Measurements from ENCODE around the gene U2AF1.
"Not testable (repeated sequence)": the region's sequence is repeated elsewhere in the genome, so short reads cannot be mapped to it uniquely, and the experiment has no call there.

The U2AF1 gene

DNA sequence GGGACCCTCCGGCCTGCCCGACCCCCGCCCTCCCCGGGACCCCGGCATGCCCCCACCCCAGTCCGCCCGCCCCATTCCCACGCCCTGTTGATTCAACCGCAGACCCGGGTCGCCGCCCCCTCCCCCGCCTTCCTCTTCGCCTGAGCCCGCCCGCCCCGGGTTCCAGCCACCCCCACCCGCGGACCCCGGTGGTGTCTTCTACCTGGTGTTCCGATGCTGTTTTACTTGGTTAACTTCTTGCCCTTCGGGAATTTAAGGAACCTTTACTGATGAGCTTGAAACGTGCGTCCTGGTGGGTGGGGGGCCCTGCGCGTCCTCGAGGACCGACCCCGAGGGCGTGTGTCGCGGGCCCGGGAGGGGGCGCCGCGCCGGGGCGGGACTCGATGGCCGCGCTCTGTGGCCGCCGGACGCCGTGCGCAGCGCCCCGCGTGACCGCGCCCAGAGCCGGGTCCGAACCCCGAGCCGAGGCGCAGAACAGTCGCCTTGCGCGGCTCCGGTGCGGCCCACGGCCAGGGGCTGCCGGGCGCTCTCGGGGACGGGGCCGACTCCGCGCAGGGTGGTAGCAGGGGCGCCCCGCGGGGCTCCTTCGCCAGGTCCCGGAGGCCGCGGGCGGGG is 31.2 kb downstream of the U2AF1 start:
- not testable (repeated sequence) for DNase-seq

DNA sequence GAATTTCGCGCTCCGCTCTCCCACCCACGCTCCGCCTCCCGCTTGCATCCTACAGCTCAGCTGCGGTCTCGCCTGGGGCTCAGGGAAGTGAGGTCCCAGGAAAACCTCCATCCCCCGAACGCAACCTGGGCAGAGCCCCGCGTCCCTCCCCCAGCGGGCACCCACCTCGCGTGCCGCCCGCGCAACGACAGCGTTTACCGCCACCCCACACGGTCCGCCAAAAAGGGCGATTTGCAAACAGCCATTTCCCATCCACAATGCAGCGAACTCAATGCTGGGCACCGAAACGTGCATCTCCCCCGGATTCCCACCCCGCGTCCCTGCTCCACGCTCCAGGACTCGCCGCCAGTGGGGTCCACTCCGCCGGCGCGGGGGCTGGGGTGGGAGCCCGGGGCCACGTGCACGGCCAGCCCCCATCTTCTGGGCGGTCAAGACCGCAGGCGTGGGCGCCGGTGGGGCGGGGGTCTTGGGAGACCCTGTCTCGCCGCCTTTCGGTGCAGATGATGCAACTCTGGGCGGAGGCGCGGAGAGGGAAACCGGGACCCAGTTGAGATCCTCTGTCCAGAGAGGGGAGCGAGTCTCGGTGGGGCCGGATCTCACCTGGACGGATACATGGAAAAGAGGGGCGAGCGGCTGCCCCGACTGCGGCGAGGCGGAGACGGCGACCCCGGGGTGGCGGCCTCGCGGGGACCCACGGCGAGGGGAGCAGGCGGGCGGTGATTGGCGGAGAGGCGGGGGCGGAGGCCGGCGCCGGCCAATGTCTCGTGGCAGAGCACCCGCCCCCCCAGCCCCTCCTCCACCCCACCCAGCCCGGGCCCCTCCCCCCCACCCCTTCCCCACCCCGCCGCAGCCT is 32.0 kb downstream of the U2AF1 start, which contains the start of gene CBS:
CBS (minus strand) TSS at position 666 of the 853 bp plus-strand sequence. CDS start 3,642 bp downstream, outside the sequence.
- not testable (repeated sequence) for DNase-seq

DNA sequence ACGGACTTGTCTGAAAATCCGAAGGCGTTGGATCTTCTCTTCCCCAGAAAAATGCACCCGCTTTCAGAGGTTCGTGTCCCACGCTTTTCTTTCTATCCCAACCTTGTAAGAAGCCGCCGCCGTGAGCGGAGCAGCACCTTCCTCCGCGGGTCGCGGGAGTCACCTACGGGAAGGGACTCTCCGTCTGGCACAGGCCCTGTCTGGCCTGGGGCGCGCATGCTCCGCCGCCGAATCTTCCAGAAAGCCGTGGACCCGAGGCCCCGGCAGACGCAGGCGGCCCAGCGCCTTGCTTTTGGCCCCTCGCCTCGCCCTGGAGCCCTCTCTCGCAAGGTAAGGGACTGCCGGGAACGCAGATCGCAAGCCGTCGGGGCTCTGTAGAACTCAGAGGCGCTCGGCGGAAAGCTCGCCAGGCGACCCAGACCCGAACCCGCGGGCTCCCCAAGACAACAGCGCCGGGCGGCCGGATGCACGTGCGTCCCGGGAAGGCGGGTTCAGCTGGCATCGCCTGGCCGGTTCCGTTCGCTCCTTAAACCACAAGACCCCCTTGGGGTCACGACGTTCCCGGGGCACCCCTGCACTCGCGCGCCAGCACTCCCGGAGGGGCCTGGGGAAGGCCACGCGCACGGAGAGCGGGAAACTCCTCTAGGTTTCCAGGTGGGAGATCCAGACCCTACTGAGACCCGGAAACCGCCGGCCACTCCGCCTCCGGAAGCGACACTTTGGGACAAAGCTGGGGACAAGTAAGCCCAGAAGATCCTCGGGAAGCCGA is 32.8 kb downstream of the U2AF1 start:
- not testable (repeated sequence) for DNase-seq

DNA sequence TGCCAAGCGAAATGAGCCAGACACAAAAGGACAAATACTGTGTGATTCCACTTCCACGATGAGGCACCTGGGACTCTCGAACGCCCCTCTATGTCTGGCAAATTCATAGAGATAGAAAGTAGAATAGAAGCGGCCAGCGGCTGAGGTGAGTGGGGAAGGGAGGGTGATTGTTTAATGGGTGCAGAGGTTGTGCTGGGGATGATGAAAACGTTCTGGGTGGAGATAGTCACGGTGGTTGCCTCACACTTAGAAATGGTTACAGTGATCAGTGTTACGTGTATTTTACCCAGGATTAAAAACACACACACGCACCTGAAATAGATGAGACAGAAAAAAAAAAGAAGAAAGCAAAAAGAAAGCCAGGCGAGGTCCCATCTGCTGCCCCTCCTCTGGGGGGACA is 34.6 kb downstream of the U2AF1 start:
- not testable (repeated sequence) for DNase-seq

DNA sequence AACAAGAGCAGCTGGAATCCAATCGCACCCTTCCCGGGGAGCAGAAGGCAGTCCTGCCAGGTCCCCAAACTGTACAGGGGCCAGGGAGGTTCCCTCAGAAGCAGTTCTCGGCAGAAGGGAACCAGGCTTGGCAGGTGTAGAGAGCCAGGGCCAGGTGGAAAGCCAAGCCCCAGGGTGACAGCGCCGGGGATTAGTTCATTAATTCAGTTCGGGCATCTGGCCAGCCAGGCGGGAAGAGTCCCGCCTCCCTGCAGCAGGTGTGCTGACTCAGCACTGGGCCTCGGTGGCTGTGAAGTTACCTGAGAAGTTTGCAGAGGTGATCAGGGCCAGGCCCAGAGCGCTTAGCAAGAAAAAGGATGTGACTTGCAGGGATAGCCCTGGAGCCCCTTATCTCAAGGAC is 37.7 kb downstream of the U2AF1 start:
- DNase-seq, result not testable (repeated sequence)

DNA sequence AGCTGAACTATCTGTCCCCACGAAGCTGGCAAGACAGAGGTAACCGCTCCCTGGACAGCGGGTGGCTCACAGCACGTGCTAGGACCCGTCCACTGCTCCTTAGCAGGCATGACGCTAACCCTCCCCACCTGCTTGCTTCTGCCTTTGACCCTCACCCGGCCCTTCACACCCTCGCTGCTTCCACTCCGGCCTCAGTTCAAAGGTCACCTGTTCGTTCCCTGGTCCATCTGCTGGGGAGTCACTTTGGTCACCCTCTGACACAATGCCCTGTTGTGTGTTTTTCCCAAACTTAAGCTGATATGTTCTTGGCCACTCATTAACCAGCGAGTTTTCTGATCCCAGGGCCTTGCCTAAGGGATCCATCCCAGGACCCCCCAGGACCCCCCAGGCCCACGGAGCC is 39.3 kb downstream of the U2AF1 start:
- not testable (repeated sequence) for DNase-seq

DNA sequence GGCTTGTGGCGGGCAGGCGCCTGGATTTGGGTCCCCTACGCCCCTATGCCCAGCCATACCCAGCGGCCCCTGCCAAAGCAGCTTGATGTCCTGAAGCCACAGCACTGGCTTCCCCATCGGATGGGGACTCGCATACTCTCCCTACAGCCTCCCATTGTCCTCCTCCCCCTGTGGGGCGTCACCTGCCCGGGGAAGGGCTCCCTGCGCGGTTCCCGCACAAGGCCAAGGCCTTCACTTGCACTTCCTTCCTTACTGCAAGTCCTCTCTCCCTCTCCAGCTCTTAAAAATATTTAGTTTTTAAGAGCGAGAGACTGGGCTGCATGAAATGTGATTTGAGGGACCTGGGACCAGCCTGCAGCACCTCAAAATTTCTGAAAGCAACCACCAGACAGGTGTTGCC is 40.7 kb downstream of the U2AF1 start:
- DNase-seq, result not testable (repeated sequence)

DNA sequence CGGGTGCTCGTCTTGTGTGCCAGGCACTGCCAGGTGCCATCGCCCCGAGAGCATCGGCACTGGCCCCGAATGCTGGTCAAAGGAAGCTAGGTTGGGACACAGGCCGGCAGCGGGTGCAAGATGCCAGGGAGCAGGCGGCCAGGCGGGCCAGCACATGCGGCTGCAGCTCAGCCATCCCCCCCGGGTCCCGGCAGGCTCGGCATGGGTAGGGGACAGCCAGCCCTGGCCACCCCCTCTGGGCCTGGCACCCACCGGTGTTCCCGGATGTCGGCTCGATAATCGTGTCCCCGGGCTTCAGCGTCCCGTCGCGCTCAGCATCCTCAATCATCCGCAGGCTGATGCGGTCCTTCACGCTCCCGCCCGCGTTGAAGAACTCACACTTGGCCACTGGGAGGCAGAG is 41.4 kb downstream of the U2AF1 start:
- not testable (repeated sequence) for DNase-seq

DNA sequence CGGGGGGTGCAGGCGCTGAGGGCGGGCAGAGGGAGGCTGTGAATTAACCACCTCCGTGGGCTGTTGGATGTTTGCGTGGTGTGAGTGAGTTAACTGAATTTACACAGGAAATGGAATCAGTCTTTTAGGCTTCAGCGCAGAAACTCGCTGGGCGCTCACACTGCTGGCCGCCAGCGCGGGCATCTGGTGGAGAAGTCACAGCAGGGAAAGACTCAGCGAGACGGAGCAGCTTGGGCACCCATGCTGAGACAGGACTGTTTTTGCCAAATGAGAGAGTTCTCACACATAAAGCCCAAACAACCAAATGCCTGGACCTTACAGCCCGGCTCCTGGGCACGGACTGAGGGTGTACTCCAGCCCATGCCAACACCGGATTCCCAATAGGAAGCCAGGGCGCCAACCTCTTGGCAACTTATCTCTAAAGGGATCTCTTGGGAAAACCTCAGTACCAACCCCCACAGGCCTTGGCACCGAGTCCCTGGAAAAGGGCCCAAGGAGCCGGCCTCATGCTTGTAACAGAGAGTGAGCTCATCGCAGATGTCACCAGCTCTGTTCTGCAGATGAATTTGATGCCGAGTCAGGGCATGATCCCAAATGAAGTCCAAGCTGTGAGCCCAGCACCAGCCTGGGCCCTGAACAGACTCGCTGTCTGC is 43.0 kb downstream of the U2AF1 start:
- not testable (repeated sequence) for DNase-seq

DNA sequence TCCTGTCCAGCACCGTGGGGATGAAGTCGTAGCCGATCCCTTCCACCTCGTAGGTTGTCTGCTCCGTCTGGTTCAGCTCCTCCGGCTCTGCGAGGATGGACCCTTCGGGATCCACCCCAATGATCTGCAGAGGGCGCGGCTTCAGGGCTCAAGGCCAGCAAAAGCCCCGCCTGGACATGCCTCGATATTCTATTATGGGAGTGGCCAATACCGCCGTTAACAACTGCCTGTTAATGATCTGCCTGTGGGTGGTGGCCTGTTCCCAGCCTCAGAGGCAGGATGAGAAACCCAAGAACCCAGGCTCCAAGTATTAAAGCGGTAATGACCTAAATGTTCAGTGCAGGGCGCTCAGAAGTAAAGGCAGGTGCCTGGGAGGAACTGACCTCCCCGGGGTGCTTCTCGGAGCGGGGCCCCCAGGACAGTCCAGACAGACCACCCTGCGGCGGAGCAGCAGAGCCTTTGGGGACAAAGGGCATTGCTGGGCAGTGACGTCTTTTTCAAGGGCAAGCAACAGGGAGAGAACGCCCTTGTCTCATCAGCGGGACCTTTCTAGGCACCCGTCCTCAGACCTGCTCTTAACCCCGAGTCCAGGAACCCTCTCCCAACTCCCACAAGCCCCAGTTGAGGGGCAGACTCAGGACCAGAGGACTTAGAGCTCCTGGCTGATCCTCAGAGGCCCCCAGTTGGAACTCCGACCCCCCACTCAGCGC is 44.3 kb downstream of the U2AF1 start:
- DNase-seq, result not testable (repeated sequence)

DNA sequence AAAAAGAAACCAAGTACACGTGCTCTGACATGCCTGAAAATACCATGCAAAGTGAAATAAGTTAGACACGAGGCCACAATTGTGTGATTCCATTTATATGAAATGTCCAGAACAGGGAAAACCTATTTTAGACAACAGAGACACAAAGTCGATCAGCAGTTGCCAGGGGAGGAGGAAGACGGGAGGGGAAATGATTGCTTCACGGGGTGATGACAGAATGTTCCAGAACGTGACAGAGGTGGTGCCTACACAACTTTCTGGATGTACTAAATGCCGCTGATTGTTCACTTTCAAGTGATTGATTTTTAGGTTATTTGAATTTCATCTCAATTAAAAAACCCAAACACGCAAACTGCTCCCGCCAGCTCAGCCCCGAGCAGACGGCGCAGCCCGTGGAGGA is 54.3 kb downstream of the U2AF1 start:
- not testable (repeated sequence) for DNase-seq

DNA sequence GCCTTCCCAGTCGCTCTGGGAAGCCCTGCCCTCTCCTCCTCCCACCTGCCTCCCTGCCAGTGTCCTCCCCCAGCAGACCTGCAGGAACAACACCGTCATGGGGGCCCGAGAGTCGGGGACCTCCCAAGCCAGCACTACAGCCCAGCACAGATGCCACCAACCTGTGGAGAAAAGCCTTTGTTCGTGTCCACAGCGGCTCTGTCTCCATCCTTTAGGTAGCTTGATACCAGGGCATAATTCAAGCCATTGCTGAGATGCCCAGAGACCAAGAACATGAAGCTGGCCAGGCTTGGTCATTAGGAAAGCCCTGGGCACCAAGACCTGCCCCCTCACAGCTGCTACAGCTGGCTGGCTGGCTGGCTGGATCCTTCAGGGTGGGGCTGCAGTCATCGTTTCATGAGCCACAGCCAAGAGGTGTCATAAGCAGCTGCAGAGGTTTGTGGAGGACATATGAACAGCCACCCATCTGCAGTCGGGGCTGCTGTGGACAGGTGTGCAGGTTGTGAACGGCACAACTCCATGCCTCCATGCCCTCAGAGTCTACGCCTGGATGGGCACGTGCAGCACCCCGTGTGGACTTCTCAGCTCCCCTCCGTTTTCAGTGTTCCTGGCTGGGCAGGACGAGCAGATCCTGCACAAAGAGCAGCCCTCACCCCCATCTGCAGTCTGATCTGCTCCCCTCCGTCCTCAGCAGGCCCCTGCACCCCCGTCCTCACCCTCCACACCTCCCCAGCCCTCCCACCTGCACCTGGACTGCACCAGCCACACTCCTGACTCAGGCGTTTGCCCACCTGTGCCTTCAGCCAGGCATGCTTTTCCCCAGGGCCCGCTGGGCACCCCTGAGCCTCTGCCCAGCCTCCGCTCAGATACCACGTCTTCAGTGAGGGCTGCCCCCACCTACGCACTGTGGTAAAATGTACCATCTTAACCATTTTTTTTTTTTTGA is 61.2 kb downstream of the U2AF1 start:
- DNase-seq, result not testable (repeated sequence)

DNA sequence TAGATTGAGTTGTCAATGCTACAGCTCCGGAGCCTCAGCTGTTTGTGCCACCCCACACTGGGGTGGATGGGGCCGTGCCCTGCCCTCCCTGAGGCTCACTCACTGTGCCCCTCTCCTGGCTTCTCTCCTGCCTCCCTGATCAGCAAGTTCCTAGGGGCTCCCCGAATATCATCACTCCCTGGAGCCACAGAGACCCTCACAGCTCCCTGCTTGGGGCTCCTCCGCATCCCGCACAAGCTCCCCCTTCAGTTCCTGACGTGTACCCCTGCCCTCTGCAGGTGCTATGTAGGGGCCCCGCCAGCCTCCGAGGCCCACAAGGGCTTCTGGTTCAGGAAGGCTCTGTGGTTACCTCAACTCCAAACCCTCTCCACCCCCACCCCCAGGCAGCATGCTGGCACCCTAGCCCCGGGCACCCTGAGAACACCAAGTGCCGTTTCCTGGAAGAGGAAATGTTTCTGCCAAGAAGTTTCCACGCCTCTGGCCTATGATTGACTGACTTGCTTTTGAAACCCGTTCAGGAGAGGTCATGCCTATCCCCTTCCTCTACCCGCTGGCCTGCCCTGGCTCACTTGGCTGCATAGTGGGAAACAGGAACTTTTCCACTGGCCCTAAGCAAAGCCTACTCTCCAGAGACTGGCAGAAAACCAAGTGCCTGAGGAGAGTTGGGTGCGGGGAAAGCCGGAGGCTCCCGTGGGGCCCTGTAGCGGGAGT is 62.0 kb downstream of the U2AF1 start:
- DNase-seq, result not testable (repeated sequence)

DNA sequence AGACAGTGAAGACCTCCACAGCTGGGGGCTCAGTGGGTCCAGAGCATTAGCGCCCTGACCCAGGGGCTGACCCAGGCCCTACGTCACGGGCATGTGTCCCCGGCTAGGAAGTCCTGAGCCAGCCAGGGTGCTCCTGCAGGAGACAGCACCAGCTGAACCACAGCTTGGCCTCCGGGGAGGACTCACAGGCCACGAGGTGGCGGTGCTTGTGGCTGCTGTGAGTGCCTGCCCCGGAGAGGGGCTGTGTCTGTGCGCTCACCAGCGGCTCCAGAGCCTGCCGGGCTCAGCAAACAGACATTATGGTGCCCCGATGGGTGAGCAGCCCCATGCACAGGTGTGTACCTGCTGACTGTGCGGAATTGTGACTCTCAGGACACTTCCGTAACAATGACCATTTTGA is 62.8 kb downstream of the U2AF1 start:
- DNase-seq, result not testable (repeated sequence)

DNA sequence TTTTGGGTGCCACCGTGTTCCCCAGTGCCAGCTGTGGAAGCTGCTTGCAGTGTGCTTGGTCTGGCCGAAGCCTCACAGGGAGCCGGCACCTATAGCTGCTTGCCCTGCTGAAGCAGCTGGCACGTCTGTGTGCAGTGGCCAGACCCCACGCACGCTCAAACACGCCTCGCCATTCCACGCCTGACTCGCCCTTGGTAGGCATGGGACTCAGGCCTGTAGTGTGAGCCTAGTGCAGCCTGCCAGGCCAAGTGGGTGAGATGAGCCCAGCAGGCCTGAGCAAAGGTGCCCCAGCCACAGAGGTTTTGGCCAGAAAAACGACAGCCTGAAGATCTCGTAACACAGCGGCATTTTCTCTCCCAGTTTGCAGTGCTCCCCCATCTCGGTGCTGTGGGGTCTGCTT is 64.1 kb downstream of the U2AF1 start:
- DNase-seq, result not testable (repeated sequence)

All from stimulated activated CD4-positive, alpha-beta T cell treated with anti-CD3 and anti-CD28 coated beads, Interleukin-2, amount 100 ng/mL, for 48 hours (primary cell).